Stimulated activated CD4-positive, alpha-beta T cell treated with anti-CD3 and anti-CD28 coated beads, Interleukin-12 subunit alpha, Interleukin-12 subunit beta, amount 100 ng/mL, for 4 hours (primary cell): ENCODE data around the gene ANAPC13.
A peak's percentile ranks its signal among the peaks of the same experiment; 100 is the strongest.

Source experiments
- DNase-seq: peaks from one replicate; pipeline ENCODE4 v3.0.0-alpha.2; 2020

Gene ANAPC13

DNA sequence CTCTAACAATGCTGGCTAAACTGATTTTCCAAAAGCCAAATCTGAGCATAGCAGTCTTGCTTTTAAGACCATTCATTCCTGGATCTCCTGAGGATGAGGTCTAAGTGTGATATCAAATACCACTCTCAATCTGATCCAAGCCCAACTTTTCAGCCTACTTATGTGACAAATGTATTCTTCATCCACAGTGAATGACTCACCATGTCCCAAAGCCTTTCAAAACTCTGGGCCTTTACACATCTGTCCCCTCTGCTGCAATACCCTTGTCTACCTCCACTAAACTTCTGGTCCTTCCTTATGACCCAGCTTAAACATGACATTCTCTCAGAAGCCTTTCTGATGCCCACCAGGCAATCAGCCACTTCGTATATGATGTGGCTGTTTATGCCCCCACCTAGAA, 4.6 kb downstream of the ANAPC13 start:
- DNase-seq: no peak

DNA sequence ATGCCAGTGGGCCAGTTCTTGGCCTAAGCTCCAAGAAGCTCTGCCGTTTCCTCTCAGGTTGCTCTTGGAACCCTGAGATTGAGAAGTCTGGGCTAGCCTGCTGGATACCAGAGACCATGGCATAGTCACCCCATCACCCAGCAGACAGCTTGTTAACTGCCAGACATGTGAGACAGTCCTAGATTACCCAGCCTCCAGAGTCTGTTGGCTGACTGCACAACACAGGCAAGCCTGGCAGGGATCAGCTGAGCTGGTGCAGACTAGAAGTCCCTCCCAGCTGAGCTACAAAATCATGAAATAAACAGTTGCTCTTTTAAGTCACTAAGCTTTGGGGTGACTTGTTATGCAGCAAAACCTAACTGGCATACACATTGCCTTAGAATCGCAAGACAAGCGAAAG, 5.2 kb downstream of the ANAPC13 start:
- DNase-seq: no peak

DNA sequence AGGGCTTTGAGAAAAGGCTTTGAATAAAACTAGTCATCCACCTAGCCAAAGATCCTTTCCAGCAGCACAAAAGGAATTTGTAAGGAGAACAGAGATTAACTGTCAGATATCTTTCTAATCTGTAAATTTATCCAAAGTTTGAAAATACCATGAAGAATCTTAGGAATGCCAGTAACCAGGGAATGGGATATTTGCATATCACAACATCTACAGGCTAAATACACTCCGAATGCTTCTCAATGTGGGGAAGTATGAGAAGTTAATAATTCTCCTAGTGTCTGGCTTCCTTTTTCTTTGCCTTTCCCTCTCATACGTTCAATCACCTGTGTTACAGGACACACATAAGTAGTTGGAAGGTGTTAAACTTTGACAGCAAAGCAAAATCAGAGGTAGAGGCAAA, 7.8 kb downstream of the ANAPC13 start:
- no peak for DNase-seq

DNA sequence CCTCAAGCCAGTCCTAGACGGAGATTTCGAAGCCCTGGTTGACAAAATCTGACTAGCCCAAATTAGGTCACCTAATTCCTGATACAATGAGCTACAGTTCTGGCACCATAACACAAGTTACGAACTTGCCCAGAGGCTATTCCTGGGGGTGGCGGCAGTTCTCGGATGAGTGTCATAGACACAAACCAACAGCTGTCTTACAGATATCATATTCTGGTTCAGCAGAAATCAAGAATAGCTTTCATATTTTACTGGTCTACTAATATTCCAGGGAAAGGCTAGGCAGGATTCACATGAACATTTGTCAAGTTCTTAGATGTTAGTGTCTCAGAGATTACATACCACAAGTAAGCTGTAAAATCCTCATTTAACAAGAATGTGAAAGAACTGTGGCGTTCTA, 8.8 kb downstream of the ANAPC13 start:
- DNase-seq: no peak

DNA sequence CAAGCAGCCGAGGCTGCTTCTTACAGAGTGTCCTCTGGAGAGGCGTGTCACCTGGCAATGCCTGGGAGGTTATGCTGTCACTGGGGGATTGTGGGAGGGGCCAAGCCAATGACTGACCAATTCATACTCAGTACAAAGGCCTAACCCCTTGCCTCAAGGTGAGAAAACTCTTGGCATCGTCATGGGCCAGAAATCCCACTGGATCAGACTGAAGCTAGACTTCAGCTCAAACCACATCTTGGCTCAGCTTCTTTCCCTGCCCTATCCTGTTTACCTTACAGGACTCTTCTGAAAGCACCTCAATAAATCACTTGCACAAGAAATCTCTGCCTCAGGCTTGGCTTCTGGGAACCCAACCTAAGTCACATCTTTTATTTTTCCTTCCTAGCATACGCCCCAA, 9.5 kb downstream of the ANAPC13 start:
- no peak for DNase-seq

DNA sequence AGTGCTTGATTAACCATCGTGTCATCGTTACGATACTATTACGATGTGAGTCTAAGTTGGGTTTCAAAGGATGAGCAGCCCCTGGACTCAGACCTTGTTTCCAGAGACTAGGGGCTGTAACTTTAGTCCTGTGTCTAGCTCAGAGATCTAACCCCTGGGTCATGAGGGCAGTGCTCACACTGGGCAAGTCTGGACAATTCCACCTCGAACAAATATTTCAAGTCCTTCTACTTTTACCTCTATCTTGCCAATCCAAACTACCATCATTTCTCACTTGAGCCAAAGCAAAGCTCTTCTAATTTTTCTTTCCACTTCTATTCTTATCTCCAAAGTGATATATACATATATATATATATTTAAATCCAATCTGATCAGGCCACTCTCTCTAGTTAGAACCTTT, 10.8 kb downstream of the ANAPC13 start:
- no peak for DNase-seq

DNA sequence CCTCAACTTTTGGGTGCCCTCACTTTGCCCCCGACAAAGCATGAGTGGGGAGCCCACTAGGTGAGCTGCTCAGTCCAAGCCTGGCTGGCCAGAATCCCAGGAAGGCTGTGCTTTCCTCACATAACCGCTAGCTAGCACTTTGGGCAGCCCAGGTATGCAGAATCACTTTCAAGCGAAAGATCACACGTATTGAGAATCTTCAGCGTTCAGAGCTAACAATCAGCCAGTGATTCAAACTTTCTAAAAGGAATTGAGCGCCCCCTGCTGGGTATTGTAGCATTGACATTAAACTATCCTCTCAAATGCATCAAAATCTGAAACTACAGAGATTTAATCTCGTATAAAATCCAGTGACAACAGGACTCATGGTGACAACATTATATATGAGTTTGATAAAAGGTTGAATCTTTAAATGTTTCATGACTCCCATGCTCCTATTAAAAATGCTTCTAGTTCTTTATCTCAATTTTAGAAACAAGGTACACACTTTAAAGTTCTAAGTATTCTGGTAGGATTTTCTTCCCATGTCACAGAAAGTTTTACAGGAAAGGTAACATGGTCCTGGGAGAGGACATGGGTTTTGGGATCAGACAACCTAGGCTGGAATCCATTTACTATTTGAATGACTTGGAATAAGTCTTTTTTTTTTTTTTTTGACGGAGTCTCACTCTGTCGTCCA, 11.8 kb downstream of the ANAPC13 start:
- peak; percentile 74 for DNase-seq

DNA sequence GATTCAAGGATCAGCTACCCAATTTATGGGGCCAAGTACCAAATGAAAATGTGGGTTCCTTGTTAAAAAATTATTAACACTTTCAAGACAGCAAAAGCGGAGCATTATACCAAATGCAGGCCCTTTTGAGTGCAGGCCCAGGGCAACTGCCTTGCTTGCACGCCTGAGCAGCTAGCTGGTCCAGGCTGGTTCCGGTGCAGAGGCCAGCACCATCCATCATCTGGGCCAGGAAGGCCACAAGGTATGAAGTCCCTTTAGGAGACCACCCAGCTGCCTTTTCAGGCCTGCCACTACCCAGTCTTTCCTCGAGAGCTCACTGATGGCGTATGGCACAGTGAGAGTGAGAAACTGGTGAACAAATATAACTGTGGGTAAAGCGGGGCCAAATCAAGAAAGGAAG, 13.0 kb downstream of the ANAPC13 start:
- DNase-seq: no peak

DNA sequence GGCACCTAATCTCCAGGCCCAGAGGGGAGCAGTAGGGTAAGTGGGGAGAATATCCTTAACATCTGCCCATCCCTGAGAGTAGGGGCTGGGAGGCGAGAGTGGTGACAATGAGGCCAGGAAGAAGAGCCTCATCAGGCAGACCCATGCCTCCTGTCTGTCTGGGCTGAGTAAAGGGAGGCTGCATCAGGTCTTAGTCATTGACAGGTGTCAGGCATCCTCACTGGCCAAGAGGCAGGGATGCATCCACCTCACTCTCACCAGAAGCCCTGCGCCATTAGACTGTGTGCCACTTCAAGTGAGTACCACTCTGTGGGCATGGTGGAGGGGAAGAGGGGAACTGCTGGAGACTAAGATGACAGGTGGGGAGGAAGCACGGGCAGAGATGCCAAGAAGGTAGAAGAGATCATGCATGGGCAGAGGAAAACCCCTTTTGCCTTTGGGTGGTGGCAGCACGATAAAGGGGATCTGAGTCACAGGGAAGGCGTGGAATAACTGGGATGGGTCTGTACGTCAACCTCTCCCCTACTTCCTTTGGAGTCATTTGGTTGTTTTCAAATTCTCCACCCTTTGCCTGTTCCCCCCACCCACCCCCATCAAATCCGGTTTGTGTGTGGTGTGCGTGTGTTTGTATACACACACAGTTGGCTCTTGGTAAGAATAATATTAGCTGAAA, 14.1 kb downstream of the ANAPC13 start:
- no peak for DNase-seq

DNA sequence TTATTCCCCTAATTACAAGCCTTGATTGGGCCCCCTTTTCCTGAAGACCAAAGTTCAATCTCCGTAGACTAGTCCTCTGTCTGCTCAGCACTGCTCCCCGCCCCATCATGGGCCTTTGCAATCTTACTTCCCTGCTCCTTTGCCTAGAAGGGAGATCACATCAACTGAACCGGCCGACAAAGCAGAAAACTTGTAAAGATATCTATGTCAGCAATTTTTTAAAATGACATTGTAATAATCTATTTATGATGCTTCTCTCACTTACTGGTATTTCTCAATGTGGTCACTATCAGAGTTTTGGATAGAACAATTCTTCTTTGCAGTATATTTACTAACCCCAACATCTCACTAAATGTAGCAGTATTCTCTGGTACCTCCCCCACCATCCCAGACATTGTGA, 17.3 kb downstream of the ANAPC13 start:
- no peak for DNase-seq

DNA sequence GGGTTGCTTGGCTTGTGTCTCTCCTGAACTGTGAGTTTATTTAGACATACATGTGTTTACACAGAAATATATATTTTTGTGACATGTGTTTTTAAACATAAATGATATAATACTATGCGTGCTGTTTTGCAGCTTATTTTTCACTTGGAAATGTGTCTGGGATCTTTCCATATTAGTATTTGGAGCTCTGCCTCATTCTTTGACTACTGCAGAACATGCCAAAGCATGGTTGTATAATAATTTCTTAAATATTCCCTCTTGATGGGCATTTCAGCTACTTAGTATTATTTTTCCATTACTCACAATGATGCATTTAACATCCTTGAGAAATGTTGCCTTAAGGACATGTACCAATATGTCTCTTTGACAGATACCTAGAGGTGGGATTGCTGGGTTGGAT, 19.5 kb downstream of the ANAPC13 start:
- no peak for DNase-seq

DNA sequence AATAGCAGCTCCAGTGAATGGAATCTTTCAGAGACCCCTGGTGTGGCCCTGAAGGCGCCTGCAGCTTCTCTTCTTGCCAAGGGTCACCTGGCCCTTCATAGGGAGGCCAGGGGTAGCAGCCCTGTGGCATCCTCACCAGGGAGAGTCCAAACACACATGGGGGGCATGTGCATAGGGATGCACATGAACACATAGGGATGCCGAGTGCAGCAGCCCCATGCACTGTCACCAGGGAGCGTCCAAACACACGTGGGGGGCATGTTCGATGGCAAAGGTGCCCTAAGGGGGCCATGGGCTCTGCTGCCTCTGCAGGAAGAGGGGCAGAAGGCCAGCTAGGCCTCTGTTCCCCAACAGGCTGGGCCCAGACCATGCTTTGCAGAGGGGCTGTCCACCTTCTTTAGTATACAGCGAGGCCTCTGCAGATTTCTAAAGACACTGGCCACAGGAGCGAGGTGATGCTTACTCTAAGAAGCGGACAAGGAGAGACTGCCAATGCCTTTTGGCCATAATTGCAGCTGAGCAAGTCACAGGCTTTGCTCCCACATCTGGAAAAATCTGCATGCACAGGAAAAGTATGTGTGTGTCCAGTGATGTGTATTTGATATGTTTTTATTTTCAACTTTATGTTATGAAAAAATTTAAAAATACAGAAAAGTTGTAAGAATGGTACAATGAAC, 21.0 kb downstream of the ANAPC13 start:
- DNase-seq: no peak

DNA sequence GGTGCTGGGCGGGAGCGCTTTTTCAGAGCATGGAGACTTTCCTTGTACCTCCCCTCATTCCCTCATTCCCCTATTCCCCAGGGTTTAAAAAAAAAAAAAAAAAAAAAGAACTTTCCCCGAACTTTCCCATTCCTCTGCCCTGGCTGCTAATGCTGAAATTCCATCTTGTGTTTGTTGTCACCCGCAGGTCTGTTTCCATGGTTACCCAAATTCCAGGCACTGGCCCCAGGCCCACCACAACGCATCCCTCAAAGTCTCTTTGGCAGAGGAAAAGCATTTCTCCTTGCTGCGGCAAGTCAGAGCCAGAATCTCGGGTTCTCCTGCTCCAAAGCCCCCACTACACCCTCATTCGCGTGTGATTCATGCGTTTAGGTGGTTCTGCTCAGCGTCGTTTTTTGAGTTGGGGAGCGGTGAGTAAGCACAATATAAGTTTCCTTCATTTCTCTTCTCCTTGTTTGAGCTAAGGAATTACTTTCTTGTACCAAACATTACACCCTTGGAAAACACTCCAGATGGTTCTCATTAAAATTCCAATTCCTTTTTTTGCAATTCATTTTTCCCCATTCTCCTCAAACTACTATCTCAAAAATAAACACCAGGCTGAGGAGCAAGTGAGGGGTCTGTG, 21.6 kb downstream of the ANAPC13 start:
- DNase-seq: no peak

DNA sequence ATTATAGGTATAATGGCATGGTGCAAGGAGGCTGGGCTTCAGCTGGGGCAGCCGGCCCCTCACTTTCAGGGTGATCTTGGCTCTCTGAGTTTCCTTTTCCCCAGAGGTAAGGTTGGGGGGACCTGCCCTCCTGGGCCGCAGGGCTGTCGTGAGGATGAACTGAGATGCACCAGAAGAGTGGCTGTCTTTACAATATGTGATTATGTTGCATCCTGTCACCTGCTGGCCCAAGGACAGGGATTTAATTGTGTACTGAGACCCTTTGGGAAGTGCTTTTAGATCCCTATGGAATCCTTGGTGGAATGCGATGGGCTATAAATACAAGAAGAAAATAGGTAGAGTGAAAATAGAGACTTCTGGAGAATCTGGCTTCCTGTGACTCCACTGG, 22.1 kb downstream of the ANAPC13 start:
- no peak for DNase-seq

DNA sequence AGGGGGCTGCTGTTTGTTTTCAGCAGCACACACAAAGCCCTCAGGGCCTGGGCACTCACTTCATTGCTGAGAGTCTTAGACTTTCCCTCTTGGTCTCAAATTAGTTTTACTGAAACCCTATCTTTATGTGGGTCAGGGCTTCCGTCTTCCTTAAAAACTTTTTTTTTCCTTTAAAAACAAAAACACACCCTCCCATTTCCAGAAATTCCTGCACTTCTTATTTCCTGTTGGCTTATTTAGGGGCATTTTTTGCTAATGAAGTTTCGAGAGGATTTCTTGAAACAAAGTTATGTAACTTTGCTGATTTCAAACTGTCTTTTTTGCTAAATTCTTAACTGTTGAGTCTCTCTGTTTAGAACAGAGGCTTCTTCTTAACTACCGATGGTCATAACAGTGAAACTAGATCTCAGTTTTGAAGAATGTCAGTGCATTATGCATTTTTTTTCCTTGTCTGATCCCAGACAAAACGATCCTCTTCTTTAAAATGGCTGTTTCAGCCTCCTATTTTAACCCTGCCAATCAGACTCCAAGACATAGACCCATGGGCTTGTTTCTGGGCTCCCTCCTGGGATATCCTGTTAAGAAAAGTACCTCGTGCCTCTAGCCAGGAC, 23.3 kb downstream of the ANAPC13 start:
- DNase-seq: no peak

DNA sequence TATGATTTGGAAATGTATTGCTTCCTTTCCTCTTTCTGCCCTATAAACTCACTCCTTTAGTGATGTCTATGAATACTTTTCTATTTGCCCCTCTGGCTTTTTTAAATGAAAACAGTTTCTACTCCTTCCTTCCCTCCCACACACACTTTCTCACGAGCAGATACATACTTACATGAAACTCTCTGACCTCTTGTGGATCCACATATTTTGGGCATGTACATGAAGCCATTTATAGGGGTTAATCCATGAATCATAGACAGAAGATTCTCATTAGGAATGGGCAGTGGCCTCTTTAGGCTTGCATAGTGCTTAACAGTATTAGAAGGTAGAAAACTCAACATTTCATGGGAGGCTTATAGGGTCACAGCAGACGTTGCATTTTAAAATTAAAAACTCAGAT, 24.8 kb downstream of the ANAPC13 start:
- no peak for DNase-seq

DNA sequence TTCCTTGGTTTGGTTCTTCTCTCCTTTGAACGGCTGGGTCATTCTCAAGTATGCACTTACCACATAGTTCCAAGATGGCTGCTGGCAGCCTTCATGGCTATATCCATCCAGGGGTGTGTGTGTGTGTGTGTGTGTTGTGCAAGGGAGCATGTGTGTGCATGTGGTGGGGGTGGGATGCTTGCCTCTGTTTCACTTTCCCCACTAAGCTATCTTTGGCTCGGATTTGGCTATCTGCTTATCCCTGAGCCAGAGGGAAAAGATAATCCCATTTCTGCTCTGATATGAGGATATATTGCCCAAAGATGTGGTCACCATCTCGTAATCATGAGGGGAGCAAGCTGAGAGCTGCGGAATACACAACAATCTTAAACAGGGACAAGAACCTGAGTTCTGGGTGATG, 26.2 kb downstream of the ANAPC13 start:
- DNase-seq: no peak

DNA sequence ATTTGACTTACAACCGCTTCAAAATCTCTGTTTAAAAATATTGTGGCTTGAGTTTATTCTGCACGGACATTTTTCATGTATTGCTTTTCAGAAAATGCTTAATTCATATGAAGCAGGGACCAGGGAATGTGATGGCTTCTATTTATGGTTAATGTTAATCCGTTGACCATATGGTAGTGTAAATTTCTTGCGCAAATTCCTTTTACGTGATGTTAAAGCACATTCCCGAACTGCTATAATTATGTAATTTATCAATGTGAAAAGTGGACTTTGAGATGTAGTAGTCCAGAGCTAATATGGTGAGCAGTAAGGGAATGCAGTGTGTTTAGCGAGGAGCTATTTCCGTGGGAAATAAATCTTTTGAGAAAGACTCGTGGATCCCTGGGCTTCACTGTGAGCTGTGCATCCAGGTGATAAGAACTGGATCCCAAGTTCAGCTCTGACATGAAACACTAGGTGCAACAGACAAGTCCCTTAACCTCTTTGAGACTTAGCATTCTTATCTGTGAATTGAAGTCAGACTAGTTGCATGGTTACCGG, 27.3 kb downstream of the ANAPC13 start:
- DNase-seq: no peak

DNA sequence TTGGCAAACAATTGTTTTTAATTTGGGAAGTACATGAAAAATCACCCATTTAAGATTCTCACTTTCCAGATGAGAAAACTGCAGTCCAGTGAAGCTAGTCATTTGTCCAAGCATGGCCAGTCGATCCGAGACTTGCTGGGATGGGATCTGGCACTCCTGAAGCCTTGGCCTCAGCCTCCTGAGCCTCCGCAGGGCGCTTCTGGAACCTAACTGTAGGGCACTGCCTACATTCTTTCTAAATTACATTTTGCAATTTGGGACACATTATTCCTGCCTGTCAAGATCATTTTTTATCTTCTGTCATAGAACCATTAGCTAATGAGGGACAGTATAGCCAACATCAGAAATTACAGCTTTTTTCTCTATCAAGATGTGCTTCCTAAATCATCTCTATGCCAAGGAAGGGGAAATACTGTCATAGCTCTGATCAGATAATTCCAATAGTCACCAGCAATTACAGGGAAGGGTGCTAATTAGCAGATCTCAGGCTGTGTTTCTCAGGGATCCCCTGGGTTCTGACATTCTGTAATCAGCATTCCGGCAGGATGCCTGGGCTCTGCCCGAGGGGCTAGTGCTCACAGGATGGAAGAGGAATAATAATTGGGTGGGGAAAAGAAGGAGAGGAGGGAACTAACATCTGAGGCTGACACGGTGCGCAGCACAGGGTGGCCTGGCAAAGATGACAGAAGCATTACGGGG, 28.3 kb downstream of the ANAPC13 start:
- DNase-seq: no peak

DNA sequence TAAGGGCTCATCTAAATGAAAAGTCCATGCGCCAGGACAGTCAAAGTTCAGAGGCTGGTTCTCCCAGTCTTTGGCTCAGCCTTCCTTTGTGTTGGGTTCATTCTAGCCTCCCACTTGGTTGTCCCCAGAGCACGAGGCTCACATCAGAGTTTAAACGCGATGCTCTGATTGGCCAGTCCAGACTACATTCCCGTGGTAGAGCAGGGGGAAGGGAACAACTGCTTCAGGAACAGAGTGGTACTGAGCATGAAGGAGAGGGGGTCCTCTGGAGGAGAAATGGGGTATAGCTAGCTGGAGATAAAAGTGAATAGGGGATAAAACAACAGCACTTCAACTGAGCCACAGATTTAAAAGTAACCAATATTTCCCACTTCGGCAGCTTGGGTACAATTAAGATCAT, 32.2 kb downstream of the ANAPC13 start:
- DNase-seq: no peak

DNA sequence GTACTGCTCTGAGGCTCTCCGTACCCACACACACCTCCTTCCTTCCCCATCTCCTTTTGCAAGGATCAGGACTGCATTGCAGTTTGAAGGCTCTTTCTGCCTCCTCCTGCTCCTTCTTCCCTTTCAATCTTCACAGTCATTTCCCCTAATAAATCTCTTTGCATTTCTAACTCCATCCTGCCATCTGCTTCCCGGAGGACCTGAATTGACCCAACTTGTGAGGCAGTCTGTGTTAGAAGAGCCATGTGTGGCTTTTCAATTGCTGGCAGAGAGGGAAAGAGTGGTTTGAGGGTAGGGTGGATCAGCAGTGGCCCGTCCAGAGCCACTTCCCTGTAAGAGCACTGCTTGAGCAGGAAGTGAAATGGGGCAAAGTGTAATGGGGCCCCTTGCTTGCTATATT, 35.8 kb downstream of the ANAPC13 start:
- DNase-seq: no peak

DNA sequence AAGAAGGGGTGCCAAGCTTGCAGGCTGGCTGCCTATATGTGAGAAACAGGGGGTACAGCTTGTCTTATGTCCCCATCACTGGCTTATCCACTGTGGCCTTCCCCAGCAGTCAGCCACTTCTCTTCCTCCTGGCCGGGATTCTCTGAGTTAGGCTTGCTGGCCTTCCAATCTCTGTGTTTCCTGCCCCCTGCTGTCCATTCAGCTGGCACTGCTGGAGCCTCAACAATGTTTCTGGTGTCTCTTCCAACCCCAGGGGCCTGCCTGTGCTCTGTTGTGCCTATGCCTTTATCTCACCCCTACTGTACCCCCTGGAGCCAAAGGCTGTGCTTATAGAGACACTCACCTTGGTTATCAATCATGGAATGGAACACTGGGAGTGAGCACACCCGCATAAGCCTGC, 36.5 kb downstream of the ANAPC13 start:
- DNase-seq: no peak

DNA sequence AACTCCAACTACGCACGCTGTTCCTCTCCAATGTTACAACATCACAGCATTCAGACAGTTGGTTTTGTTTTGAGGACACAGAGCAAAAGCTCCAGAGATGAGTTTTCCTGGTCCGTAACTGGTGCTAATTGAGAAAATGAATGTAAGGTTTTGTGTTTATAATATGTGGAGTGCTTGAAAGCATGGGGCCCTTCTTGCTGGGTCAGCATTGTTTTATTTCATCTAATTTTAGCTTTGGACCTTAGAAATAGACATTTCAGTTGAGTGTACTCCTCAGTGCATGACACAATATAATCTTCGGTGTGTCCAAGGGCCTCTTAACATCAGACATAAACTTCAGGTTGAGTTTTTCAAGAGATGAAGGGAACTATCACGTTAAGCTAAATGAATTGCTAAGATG, 37.1 kb downstream of the ANAPC13 start:
- no peak for DNase-seq
